Anterior cingulate cortex (tissue), 58 donors: Measurements from ENCODE around the gene RNF112.
A peak's percentile ranks its signal among the peaks of the same experiment; 100 is the strongest.
"Not testable (repeated sequence)": the region's sequence is repeated elsewhere in the genome, so short reads cannot be mapped to it uniquely, and the experiment has no call there.

Experiments
- DNase-seq, 58 donors: peaks; one replicate each; lab custom pipeline; 2025; lab: John Stamatoyannopoulos, UW

Gene RNF112

GRCh38 chr17:19410091-19410490 lies 941 bp upstream of the RNF112 start:
- DNase-seq: no peak

DNA sequence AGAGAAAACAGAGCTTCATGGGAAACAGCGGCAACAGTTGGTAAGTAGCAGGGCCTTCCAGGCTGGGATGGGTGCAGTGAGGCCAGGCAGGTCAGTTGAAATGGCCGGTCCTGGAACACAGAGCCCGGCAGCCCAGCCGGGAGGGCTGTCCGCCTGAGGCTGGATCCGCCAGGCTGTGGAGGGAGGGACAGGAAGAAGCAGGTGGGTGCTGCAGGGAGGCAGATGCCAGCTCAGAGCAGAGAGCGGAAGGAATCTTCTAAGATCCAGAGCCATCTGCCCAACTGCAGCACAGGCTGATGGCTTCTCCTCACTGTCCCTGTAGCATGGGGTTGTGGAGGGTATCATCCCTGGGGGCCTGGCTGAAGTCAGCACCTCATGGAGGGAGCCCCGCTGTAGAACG lies 599 bp downstream of the RNF112 start:
- DNase-seq: peak in 21 of 58 donors; percentile 5 to 65 (median 34)

GRCh38 chr17:19412510-19412909 lies 1.5 kb downstream of the RNF112 start:
- no peak for DNase-seq

DNA sequence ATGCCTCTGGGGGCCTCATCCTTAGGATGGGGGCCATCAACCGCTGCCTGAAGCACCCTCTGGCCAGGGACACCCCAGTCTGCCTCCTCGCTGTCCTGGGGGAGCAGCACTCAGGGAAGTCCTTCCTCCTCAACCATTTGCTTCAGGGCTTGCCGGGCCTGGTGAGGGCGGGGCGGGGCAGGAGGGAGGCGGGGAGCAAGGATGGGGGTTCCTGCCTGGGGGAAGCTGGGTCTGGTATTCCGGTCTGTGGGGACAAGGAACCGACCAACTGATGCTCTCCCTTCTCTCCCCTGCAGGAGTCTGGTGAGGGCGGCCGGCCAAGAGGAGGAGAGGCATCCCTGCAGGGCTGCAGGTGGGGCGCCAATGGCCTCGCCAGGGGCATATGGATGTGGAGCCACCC lies 2.0 kb downstream of the RNF112 start:
- DNase-seq: no peak

DNA sequence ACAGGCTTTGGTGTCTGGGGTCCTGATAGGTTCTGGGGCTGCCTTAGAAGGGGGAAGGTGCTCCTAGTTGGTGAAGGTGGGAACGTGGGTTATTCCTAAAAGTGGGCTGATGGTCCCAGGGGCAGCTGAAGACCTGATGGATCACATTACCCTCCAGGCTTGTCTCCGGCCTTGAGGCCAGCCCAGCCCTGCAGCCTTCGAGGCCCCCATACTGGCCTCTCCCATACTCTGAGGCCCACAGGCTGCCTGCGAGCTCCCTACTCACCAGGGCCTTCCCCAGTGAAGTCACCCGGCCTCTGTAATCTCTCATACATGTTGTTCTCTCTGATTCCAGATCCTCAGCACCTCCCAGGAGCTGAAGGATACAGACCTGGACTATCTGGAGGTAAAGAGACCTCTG lies 2.7 kb downstream of the RNF112 start:
- DNase-seq: no peak

GRCh38 chr17:19414396-19415280 lies 3.6 kb downstream of the RNF112 start:
- no peak for DNase-seq

DNA sequence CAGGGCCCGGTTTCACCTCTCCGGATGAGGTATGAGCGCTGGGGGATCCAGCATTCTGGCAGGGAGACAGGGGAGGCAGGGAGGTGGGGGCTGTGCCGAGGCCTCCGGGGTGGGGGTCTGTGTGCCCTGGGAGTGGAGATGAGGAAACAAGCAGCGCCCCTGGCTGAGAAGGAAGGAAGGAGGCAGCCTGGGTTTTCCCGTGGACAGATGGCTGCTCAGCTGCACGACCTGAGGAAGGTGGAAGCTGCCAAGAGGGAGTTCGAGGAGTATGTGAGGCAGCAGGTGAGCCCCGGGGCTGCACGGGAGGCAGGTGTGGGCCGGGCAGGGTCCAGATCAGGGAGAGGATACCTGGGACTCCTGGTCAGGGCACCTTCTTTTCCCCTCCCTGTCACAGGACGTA lies 4.3 kb downstream of the RNF112 start:
- no peak for DNase-seq

DNA sequence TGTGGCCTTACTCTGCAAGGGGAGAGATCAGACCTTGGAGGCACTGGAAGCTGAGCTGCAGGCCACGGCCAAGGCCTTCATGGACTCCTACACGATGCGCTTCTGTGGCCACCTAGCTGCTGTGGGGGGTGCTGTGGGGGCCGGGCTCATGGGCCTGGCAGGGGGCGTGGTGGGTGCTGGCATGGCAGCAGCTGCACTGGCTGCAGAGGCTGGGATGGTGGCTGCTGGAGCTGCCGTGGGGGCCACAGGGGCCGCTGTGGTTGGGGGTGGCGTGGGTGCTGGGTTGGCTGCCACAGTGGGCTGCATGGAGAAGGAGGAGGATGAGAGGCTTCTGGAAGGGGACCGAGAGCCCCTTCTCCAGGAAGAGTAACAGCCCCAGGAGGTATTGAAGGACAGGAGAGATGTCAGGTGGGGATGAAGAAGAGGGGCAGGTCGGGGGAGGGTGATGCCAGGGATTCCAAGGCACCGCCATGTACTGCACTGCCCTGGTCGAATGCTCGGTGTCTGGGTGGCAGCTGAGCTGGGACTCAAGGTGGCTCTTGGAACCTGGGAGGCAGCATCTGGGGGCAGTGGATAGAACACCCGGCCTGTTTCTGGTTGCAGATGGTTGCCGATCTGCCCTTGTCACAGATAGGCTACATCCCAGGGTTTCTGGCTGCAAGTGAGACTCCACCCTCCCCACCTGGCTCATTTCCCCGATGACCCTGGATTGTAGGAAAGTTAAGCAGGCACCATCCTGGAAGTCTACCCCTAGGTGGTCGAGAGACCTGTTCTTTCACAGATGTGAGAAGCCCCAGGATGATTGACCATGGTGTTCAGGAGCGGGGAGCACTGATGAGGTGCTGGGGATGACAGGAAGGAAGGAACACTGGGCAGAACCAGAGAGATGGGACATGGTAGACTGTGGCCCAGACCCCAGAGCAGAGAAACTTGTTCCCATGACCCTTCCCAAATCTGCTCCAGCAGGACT lies 5.1 kb downstream of the RNF112 start:
- DNase-seq: no peak

DNA sequence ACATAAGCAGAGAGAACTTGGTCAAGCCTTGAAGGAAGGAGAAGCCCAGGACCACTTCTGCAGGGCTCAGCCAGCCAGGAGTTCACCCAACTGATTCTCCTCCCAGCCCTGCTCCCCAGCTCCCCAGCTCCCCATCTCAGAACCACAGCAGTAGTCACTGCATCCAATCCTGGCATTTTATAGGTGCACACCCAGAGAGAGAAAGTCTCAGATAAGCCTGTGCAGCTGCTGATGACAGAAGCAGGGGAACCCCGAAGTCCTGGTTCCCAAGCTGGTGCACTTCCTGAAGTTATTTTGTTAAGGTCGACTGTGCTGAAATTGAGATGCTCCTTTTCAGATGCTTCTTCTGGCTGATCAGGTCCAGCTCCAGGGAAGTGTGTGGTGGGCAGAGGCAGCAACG lies 6.6 kb downstream of the RNF112 start:
- peak in 2 of 58 donors; percentile 22 to 36 for DNase-seq

GRCh38 chr17:19418251-19418992 lies 7.4 kb downstream of the RNF112 start:
- no peak for DNase-seq

DNA sequence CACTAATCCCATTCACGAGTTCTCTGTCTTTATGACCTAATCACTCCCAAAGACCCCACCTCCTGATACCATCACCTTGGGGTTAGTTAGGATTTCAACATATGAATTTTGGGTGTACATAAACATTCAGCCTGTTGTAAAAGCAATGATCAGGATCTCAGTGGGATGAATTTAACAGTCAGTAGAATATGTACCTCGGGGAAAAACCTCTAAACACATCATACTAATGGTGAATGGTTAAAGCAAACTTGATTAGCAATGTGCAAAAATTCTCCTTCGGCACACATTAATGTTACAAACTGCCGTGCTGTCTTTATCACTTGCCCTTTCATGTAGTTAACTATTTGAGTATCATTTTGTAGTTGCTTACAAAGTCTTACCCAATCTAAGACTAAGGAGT lies 10.2 kb downstream of the RNF112 start:
- DNase-seq: no peak

DNA sequence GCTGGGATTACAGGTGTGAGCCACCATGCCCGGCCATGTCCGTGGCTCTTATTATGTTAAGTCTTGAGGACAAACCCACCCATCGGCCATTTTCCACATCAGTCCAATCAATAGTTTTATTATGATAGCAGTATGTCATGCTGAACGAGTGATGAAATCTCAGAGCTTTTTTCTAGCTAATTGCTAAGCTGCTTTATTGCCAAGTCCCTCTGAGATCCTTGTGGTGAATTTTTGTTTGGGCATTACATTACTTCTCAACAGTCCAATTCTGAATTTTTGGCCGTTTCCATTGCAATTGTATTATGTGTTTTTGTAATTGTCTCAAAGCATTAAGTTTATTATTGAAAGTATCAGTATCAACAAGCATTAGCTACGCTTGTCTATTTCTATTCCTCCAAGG lies 10.9 kb downstream of the RNF112 start:
- no peak for DNase-seq

GRCh38 chr17:19424934-19425868 lies 14.2 kb downstream of the RNF112 start:
- DNase-seq: no peak

DNA sequence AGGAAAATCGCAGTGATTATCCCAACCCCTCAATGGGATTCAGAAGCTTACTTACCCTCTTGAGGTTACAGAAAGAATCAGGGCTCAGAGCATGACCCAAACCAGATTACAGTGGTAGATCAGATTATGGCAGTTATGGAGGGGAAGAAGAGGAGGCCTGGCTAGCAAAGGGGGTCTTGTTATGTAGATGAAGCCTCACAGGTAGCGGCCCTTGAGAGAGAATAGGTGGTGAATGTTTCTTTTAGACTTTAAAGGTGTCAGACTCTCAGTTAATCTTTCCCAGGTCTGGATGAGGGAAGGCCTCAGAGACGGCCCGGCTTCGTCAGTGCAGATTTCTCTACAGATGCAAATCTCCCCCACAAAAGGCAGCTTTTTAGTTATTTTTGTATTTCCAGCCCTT lies 15.6 kb downstream of the RNF112 start:
- DNase-seq: no peak

GRCh38 chr17:19431691-19432090 lies 20.7 kb downstream of the RNF112 start:
- DNase-seq: no peak

DNA sequence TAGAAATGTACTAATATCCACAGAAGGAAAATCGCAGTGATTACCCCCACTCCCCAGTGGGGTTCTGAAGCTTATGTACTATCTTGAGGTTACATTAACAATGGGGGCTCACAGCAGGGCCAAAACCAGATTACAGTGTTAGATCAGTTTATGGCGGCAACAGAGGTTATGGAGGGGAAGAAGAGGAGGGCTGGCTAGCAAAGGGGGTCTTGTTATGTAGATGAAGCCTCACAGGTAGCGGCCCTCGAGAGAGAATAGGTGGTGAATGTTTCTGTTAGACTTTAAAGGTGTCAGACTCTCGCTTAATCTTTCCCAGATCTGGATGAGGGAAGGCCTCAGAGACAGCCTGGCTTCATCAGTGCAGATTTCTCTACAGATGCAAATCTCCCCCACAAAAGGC lies 22.2 kb downstream of the RNF112 start:
- DNase-seq: no peak

DNA sequence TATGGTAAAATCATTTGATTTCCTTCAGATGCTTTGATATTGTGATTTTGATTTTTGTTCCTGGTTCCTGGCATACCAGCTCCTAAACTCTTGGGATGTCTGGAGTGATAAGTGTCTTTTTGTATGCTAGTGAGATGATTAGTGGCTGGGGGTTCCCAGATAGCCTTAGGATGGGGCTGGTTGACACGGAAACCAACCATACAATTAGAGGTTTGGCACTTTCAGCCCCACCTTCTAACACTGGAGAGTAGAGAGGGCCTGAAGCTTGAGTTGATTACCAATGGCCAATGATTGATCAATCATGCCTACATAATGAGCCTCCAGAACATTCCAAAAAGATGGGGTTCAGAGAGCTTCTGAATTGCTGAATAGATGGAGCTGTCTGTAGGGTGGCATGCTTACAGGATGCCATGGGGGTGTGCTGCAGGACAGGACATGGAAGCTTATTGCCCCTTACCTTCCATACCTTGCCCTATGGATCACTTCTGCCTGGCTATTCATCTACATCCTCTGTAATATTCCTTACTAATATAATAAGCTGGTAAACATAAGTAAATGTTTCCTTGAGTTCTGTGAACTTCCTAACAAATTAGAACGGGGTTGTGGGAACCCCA lies 22.8 kb downstream of the RNF112 start:
- DNase-seq: no peak

DNA sequence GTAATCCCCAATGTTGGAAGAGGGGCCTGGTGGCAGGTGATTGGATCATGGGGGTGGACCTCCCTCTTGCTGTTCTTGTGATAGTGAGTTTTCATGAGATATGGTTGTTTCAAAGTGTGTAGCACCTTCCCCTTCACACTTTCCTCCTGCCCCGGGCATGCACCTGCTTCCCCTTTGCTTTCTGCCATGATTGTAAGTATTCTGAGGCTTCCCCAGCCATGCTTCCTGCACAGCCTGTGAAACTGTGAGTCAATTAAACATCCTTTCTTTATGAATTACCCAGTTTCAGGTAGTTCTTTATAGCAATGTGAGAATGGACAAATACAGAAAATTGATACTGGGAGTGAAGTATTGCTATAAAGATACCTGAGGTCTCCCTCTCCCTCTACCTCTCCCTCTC lies 29.4 kb downstream of the RNF112 start:
- DNase-seq: no peak

DNA sequence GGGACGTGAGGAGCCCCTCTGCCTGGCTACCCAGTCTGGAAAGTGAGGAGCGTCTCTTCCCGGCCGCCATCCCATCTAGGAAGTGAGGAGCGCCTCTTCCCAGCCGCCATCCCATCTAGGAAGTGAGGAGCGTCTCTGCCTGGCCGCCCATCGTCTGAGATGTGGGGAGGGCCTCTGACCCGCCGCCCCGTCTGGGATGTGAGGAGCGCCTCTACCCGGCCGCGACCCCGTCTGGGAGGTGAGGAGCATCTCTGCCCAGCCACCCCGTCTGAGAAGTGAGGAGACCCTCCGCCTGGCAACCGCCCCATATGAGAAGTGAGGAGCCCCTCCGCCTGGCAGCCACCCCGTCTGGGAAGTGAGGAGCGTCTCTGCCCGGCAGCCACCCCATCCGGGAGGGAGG lies 30.3 kb downstream of the RNF112 start:
- not testable (repeated sequence) for DNase-seq
